Progenitor cell of endocrine pancreas (in vitro differentiated cells): ENCODE results near the gene HERPUD2. TPM values are rescaled to one million over a fixed set of nuclear protein-coding genes. Genes with fewer than 3 reads are reported as not detected.
"Not testable (repeated sequence)": the region's sequence is repeated elsewhere in the genome, so short reads cannot be mapped to it uniquely, and the experiment has no call there.

Source experiments
- DNase-seq: peaks from one replicate; pipeline ENCODE4 v3.0.0; 2021; ENCODE audit warnings: low spot score; ENCODE audit not compliant: unreplicated experiment
- H3K27ac Mint-ChIP-seq: 2 replicates; pipeline ENCODE4 v1.8.0; 2021; ENCODE audit warnings: mild to moderate bottlenecking, moderate library complexity, mixed read lengths
- H3K27me3 Mint-ChIP-seq: 2 replicates; pipeline ENCODE4 v1.8.0; 2021; ENCODE audit warnings: mixed read lengths
- H3K36me3 Mint-ChIP-seq: 2 replicates; pipeline ENCODE4 v1.8.0; 2022; ENCODE audit warnings: mixed read lengths; ENCODE audit not compliant: insufficient read depth
- H3K4me1 Mint-ChIP-seq: 2 replicates; pipeline ENCODE4 v1.8.0; 2021; ENCODE audit warnings: low read depth, mixed read lengths
- H3K4me3 Mint-ChIP-seq: 2 replicates; pipeline ENCODE4 v1.8.0; 2021; ENCODE audit warnings: low read depth, mild to moderate bottlenecking, moderate library complexity, mixed read lengths
- H3K9me3 Mint-ChIP-seq: 2 replicates; pipeline ENCODE4 v1.8.0; 2021; ENCODE audit warnings: low read depth, mixed read lengths
- CTCF ChIP-seq: fragments of 200-600 bp; sonication (generic); IDR thresholded peaks from one replicate; pipeline ENCODE4 v1.5.0; 2021; ENCODE audit warnings: antibody characterized with exemption, mild to moderate bottlenecking; ENCODE audit not compliant: unreplicated experiment
- total RNA-seq: library from RNA; stranded (reverse); gene quantifications from 2 replicates; pipeline ENCODE4 v1.2.1, GENCODE V29; 2021

The HERPUD2 gene
- total RNA-seq, 1 donor from 2014 or later: 39.1 TPM

GRCh38 chr7:35658606-35659201 lies 36.2 kb downstream of the HERPUD2 start:
- peak overlapping the region; percentile 63 for H3K27ac Mint-ChIP-seq
- peaks cover 62% of the 10 kb centered on the region for H3K36me3 Mint-ChIP-seq
- TF ChIP-seq CTCF: no peak

GRCh38 chr7:35657125-35657524 lies 37.8 kb downstream of the HERPUD2 start:
- no peak for DNase-seq
- H3K27ac Mint-ChIP-seq: no peak overlapping the region
- H3K36me3 Mint-ChIP-seq: peaks cover 62% of the 10 kb centered on the region
- H3K27me3 Mint-ChIP-seq: no peaks in the 10 kb centered on the region
- no peak overlapping the region for H3K4me3 Mint-ChIP-seq
- TF ChIP-seq CTCF: no peak
- H3K9me3 Mint-ChIP-seq: peaks cover 38% of the 10 kb centered on the region
- peaks cover 12% of the 10 kb centered on the region for H3K4me1 Mint-ChIP-seq

More at GRCh38 chr7:35658606-35659201, 36.2 kb downstream of the HERPUD2 start:
- Mint-ChIP-seq H3K27me3 (no peaks in the 10 kb centered on the region), H3K9me3 (peaks cover 35% of the 10 kb centered on the region), H3K4me3 (no peak overlapping the region), H3K4me1 (peaks cover 10% of the 10 kb centered on the region)
- DNase-seq: no peak

- Mint-ChIP-seq H3K9me3 (peaks cover 34% of the 10 kb centered on the region), H3K4me1 (peaks cover 20% of the 10 kb centered on the region), H3K36me3 (peaks cover 58% of the 10 kb centered on the region)
- H3K4me3 Mint-ChIP-seq, H3K27me3 Mint-ChIP-seq, DNase-seq, H3K27ac Mint-ChIP-seq: not testable (repeated sequence)
Measured at GRCh38 chr7:35654558-35654957, 40.4 kb downstream of the HERPUD2 start.

GRCh38 chr7:35652124-35652523 lies 42.8 kb downstream of the HERPUD2 start:
- Mint-ChIP-seq H3K4me1 (peaks cover 21% of the 10 kb centered on the region), H3K27me3 (no peaks in the 10 kb centered on the region), H3K9me3 (peaks cover 31% of the 10 kb centered on the region), H3K27ac (peak overlapping the region; percentile 46), H3K36me3 (peaks cover 47% of the 10 kb centered on the region), H3K4me3 (no peak overlapping the region)
- TF ChIP-seq CTCF: no peak
- DNase-seq: no peak

GRCh38 chr7:35650751-35651150 lies 44.2 kb downstream of the HERPUD2 start:
- no peak overlapping the region for H3K4me3 Mint-ChIP-seq
- H3K4me1 Mint-ChIP-seq: peaks cover 31% of the 10 kb centered on the region
- peaks cover 31% of the 10 kb centered on the region for H3K9me3 Mint-ChIP-seq
- DNase-seq: no peak
- no peaks in the 10 kb centered on the region for H3K27me3 Mint-ChIP-seq
- peaks cover 37% of the 10 kb centered on the region for H3K36me3 Mint-ChIP-seq
- TF ChIP-seq CTCF: no peak
- no peak overlapping the region for H3K27ac Mint-ChIP-seq

- Mint-ChIP-seq H3K4me1 (peaks cover 31% of the 10 kb centered on the region), H3K4me3 (no peak overlapping the region), H3K27me3 (no peaks in the 10 kb centered on the region), H3K27ac (peak overlapping the region; percentile 38), H3K9me3 (peaks cover 26% of the 10 kb centered on the region), H3K36me3 (peaks cover 30% of the 10 kb centered on the region)
- no peak for TF ChIP-seq CTCF
- DNase-seq: no peak
Measured at GRCh38 chr7:35649711-35650110, 45.2 kb downstream of the HERPUD2 start.
